GM19025 (cell line): Measurements from ENCODE around the gene REPS2.

Experiments used
- ATAC-seq: cut with Tn5 transposase; IDR thresholded peaks from one replicate; pipeline ENCODE4 v1.9.1; 2021; ENCODE audit warnings: mild to moderate bottlenecking, low read depth, moderate library complexity; ENCODE audit not compliant: unreplicated experiment

The REPS2 gene

GRCh38 chrX:17187136-17187756, 240.8 kb downstream of the REPS2 start:
- ATAC-seq = no peak

DNA sequence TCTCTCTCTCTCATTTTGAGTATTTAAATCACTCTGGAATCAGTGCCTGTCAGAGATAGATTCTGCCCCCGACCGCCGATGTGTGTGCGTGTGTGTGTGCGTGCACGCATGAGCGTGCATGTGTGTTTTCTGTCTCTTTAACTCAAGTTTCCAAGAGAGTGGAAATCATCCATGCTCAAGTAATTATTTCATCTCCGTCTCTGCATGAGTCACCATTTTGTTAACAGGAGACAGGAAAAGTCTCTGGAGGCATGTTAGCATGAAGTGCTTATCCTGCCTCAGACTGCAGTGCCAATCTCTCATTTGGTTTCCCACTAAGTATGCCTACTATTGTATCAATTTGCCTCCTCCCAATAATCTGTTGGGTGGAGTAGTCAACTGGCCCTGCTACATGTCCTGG, 245.6 kb downstream of the REPS2 start:
- ATAC-seq = no peak
